HG03196 (cell line): Measurements from ENCODE around the gene DSG2.
"Not testable (repeated sequence)": the region's sequence is repeated elsewhere in the genome, so short reads cannot be mapped to it uniquely, and the experiment has no call there.

Experiments
- ATAC-seq: cut with Tn5 transposase; IDR thresholded peaks from one replicate; pipeline ENCODE4 v1.9.1; 2021; ENCODE audit not compliant: unreplicated experiment

The DSG2 gene

GRCh38 chr18:31500051-31500688 is 2.2 kb downstream of the DSG2 start:
- ATAC-seq, result peak; percentile 85

GRCh38 chr18:31503011-31503410 is 5.0 kb downstream of the DSG2 start:
- no peak for ATAC-seq

- no peak for ATAC-seq
These were observed 6.6 kb downstream of the DSG2 start for GRCh38 chr18:31504455-31505147.

- no peak for ATAC-seq
These were observed 7.2 kb downstream of the DSG2 start for GRCh38 chr18:31505156-31505555.

- no peak for ATAC-seq
These were observed 8.2 kb downstream of the DSG2 start for GRCh38 chr18:31506024-31506742.

- not testable (repeated sequence) for ATAC-seq
These were observed 9.1 kb downstream of the DSG2 start for GRCh38 chr18:31507124-31507523.

- no peak for ATAC-seq
These were observed 10.8 kb downstream of the DSG2 start for GRCh38 chr18:31508781-31509180.

- no peak for ATAC-seq
These were observed 11.6 kb downstream of the DSG2 start for GRCh38 chr18:31509571-31509970.

- ATAC-seq, result no peak
These were observed 12.3 kb downstream of the DSG2 start for GRCh38 chr18:31510319-31510718.

- ATAC-seq, result no peak
These were observed 13.1 kb downstream of the DSG2 start for GRCh38 chr18:31511098-31511497.

- ATAC-seq, result no peak
These were observed 14.3 kb downstream of the DSG2 start for GRCh38 chr18:31512203-31512764.

GRCh38 chr18:31513189-31513935 is 15.4 kb downstream of the DSG2 start:
- no peak for ATAC-seq

GRCh38 chr18:31516437-31516836 is 18.5 kb downstream of the DSG2 start:
- ATAC-seq, result no peak

GRCh38 chr18:31526374-31526773 is 28.4 kb downstream of the DSG2 start:
- ATAC-seq, result no peak

- no peak for ATAC-seq
These were observed 35.3 kb downstream of the DSG2 start for GRCh38 chr18:31533236-31533635.

GRCh38 chr18:31538837-31539236 is 40.9 kb downstream of the DSG2 start:
- no peak for ATAC-seq

- ATAC-seq, result no peak
These were observed 48.5 kb downstream of the DSG2 start for GRCh38 chr18:31546476-31546875.

GRCh38 chr18:31548853-31549252 is 50.9 kb downstream of the DSG2 start:
- ATAC-seq, result no peak

- ATAC-seq, result no peak
These were observed 51.4 kb downstream of the DSG2 start for GRCh38 chr18:31549416-31549815.

GRCh38 chr18:31551883-31552282 is 53.9 kb downstream of the DSG2 start:
- no peak for ATAC-seq

- no peak for ATAC-seq
These were observed 55.8 kb downstream of the DSG2 start for GRCh38 chr18:31553800-31554199.
